Epithelial cell of esophagus (primary cell): ENCODE results near the gene INO80E.

ENCODE experiments used
- DNase-seq: peaks from one replicate; pipeline ENCODE4 v3.0.0; 2010; ENCODE audit warnings: low read depth
- H3K4me3 ChIP-seq: 2 replicates; pipeline ENCODE4 v1.5.1; 2011; ENCODE audit warnings: mild to moderate bottlenecking, low read length, control low read depth
- CTCF ChIP-seq: IDR thresholded peaks from 2 replicates; pipeline ENCODE4 v1.5.1; 2011; ENCODE audit warnings: low read depth, mild to moderate bottlenecking, low read length, control low read depth, inconsistent platforms; ENCODE audit not compliant: insufficient read depth; ENCODE audit errors: missing control alignments

The INO80E gene

GRCh38 chr16:30052671-30053372, 56.8 kb downstream of the INO80E start:
- no peak for TF ChIP-seq CTCF
- H3K4me3 ChIP-seq = peak overlapping the region; percentile 65
- DNase-seq = peak; percentile 91

DNA sequence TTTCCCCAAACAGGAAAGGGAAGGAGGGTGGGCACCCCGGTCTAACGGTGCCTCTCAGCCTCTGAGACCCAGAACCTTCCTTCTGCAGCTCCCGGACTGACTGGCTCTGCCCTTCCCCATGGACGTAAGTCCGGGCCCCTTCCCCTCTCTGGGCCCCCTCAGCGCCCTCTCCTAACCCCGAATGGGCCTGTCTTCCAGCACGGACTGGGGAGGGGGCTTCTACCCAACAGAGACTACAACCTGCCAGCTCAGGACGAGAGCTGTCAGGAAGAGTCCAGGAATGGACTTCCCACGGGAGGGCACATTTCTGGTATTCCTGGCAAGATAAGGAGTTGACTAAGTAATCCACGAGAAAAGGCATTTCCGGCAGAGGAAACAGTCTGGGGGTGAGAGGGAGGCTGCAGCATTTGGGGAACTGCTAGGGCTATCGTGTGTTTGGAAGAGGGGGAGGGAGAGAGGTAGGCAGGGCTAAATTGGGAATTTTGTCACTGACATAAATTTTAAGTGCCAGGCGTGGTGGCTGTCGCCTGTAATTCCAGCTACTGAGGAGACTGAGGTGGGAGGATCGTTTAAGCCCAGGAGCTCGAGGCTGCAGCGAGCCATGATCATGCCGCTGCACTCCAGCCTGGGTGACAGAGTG, 57.5 kb downstream of the INO80E start:
- DNase-seq = no peak
- peak overlapping the region; percentile 65 for H3K4me3 ChIP-seq
- TF ChIP-seq CTCF = no peak

GRCh38 chr16:30054451-30054850, 58.4 kb downstream of the INO80E start:
- TF ChIP-seq CTCF = no peak
- no peak for DNase-seq
- no peak overlapping the region for H3K4me3 ChIP-seq

- no peak overlapping the region for H3K4me3 ChIP-seq
- DNase-seq = peak; percentile 88
- peak; percentile 70 for TF ChIP-seq CTCF
Measured at GRCh38 chr16:30054959-30055553, 59.0 kb downstream of the INO80E start.
